HepG2 (cell line): ENCODE results near the gene COLQ. TPM values are rescaled to one million over a fixed set of nuclear protein-coding genes. Genes with fewer than 3 reads are reported as not detected.

Experiments used
- ATAC-seq: fragments of 200-7000 bp; cut with Tn5 transposase; 3 replicates; pipeline ENCODE4 v1.9.1; 2020; ENCODE audit warnings: mild to moderate bottlenecking, moderate library complexity
- BruUV-seq: library from RNA; stranded (reverse); fragments of 400-500 nt; replicated peaks from 2 replicates; lab custom pipeline; 2021; lab: Mats Ljungman, UMichigan
- CTCF ChIA-PET: fragments of 300-600 bp; formaldehyde crosslinking; extraction: SDS; loops from one replicate; lab custom pipeline; 2021; ENCODE audit warnings: low total read pairs, inconsistent platforms, low intra/inter-chr PET ratio; lab: Yijun Ruan, JAX
- POLR2A ChIA-PET: fragments of 350-600 bp; sonication (Branson Sonifier 250); formaldehyde crosslinking; loops from one replicate; lab custom pipeline; 2020; ENCODE audit warnings: antibody characterized with exemption, inconsistent platforms; lab: Yijun Ruan, JAX
- DNase-seq: peaks from one replicate; pipeline ENCODE4 v3.0.0-alpha.2; 2015; ENCODE audit warnings: low spot score
- FAIRE-seq: peaks from 3 replicates; lab custom pipeline; 2011; peaks lifted over from hg19 to GRCh38; lab: Jason Lieb, UNC
- H2AFZ ChIP-seq: one replicate; pipeline ENCODE4 v1.6.1; 2011; ENCODE audit warnings: low read length, inconsistent platforms
- H3K27ac ChIP-seq: fragments of 300-600 bp; 3 replicates; pipeline ENCODE4 v1.8.0; 2011; ENCODE audit warnings: mixed run types, mild to moderate bottlenecking, mixed read lengths, low read length, inconsistent platforms; ENCODE audit not compliant: insufficient read depth; ENCODE audit errors: extremely low read length
- H3K27me3 ChIP-seq, 2 experiments: fragments of 200-600 bp in 1 of 2; 2 replicates in 1 of 2; 3 replicates in 1 of 2; pipeline versions ENCODE4 v1.6.0 to v1.8.0; 2011; ENCODE audit warnings: low read length in 2 of 2, mild to moderate bottlenecking in 2 of 2, moderate library complexity in 2 of 2, inconsistent platforms in 1 of 2; ENCODE audit not compliant: insufficient read depth in 2 of 2, control insufficient read depth in 1 of 2
- H3K36me3 ChIP-seq, 2 experiments: fragments of 200-600 bp in 1 of 2; replicated peaks in 1 of 2; 2 replicates in 1 of 2; 3 replicates in 1 of 2; pipeline versions ENCODE4 v1.5.1 to v1.8.0; 2011; ENCODE audit warnings: low read length in 2 of 2, inconsistent platforms in 1 of 2; ENCODE audit not compliant: insufficient read depth in 2 of 2, control insufficient read depth in 1 of 2
- H3K4me1 ChIP-seq: 2 replicates; pipeline ENCODE4 v1.5.1; 2012; ENCODE audit warnings: low read length, inconsistent platforms; ENCODE audit not compliant: insufficient read depth
- H3K4me2 ChIP-seq: 2 replicates; pipeline ENCODE4 v1.6.0; 2011; ENCODE audit warnings: low read depth, low read length, inconsistent platforms
- H3K4me3 ChIP-seq, 3 experiments: fragments of 200-600 bp in 1 of 3; sonication (generic), shearing (Covaris generic) in 1 of 3; replicated peaks in 1 of 3; 2 replicates each; pipeline ENCODE4 v1.5.1; 2011 to 2016; ENCODE audit warnings: low read length in 3 of 3, inconsistent platforms in 2 of 3, low read depth in 2 of 3, mild to moderate bottlenecking in 2 of 3, control low read depth in 1 of 3, mixed read lengths in 1 of 3; ENCODE audit not compliant: insufficient read depth in 1 of 3
- H3K79me2 ChIP-seq: one replicate; pipeline ENCODE4 v1.6.1; 2011; ENCODE audit warnings: low read length, inconsistent platforms; ENCODE audit not compliant: insufficient read depth
- H3K9ac ChIP-seq: 2 replicates; pipeline ENCODE4 v1.6.0; 2011; ENCODE audit warnings: mild to moderate bottlenecking, low read depth, low read length, inconsistent platforms; ENCODE audit not compliant: insufficient read depth
- H3K9me3 ChIP-seq: 2 replicates; pipeline ENCODE4 v1.5.1; 2012; ENCODE audit warnings: mild to moderate bottlenecking, low read length
- H4K20me1 ChIP-seq: 2 replicates; pipeline ENCODE4 v1.6.0; 2011; ENCODE audit warnings: inconsistent platforms, mild to moderate bottlenecking, low read length, moderate library complexity; ENCODE audit not compliant: insufficient read depth
- ARID5B ChIP-seq: IDR thresholded peaks from 2 replicates; pipeline ENCODE4 v1.4.0; 2020; ENCODE audit warnings: mild to moderate bottlenecking, missing genetic modification reagents
- ATF6 ChIP-seq: sonication (generic); formaldehyde crosslinking; conservative IDR thresholded peaks from 2 replicates; pipeline ENCODE4 v1.4.0; 2020; ENCODE audit warnings: missing genetic modification reagents
- CENPBD1 ChIP-seq: sonication (generic); formaldehyde crosslinking; IDR thresholded peaks from 2 replicates; pipeline ENCODE4 v1.8.0; 2022; ENCODE audit warnings: missing genetic modification reagents, low read depth, mild to moderate bottlenecking, borderline replicate concordance
- EHMT2 ChIP-seq: fragments of 200-600 bp; sonication (generic); IDR thresholded peaks from 2 replicates; pipeline ENCODE4 v1.7.0; 2017; ENCODE audit warnings: antibody characterized with exemption, low read depth, low read length, borderline replicate concordance
- MEIS1 ChIP-seq: sonication (generic); formaldehyde crosslinking; IDR thresholded peaks from 2 replicates; pipeline ENCODE4 v1.9.0; 2021; ENCODE audit warnings: mild to moderate bottlenecking, missing genetic modification reagents, moderate library complexity, borderline replicate concordance
- NR2C2 ChIP-seq: sonication (generic); formaldehyde crosslinking; IDR thresholded peaks from 2 replicates; pipeline ENCODE4 v1.4.0; 2020; ENCODE audit warnings: missing genetic modification reagents, mild to moderate bottlenecking, moderate library complexity, borderline replicate concordance
- THAP7 ChIP-seq: sonication (generic); formaldehyde crosslinking; IDR thresholded peaks from 2 replicates; pipeline ENCODE4 v1.8.1; 2023; ENCODE audit warnings: mild to moderate bottlenecking, missing genetic modification reagents
- ZBTB20 ChIP-seq: sonication (generic); formaldehyde crosslinking; IDR thresholded peaks from 2 replicates; pipeline ENCODE4 v1.8.1; 2023; ENCODE audit warnings: missing genetic modification reagents, low read depth, mild to moderate bottlenecking, borderline replicate concordance
- ZNF207 ChIP-seq: fragments of 450-650 bp; IDR thresholded peaks from 2 replicates; pipeline ENCODE4 v1.6.1; 2016; ENCODE audit warnings: antibody characterized with exemption, borderline replicate concordance
- ZNF282 ChIP-seq: fragments of 450-650 bp; IDR thresholded peaks from 2 replicates; pipeline ENCODE4 v1.6.1; 2018; ENCODE audit not compliant: partially characterized antibody
- ZNF589 ChIP-seq: sonication (generic); formaldehyde crosslinking; conservative IDR thresholded peaks from 2 replicates; pipeline ENCODE4 v1.8.0; 2022; ENCODE audit warnings: mild to moderate bottlenecking, moderate library complexity, missing genetic modification reagents
- ZNF776 ChIP-seq: sonication (generic); formaldehyde crosslinking; IDR thresholded peaks from 2 replicates; pipeline ENCODE4 v1.4.0; 2020; ENCODE audit warnings: mild to moderate bottlenecking, missing genetic modification reagents
- WGBS: methylation state at CpG from one replicate; pipeline ENCODE4 v1.1.6; 2017; ENCODE audit warnings: low lambda C conversion rate; 5-methylcytosine and 5-hydroxymethylcytosine counted together
- in situ Hi-C: cut with HindIII; loops from 2 replicates; pipeline ENCODE4 v1.10.0; 2017; ENCODE audit warnings: low pct_unique_long_range_greater_than_20kb; ENCODE audit not compliant: extremely low pct_ligation_motif_present
- intact Hi-C: fragments of 100-400 bp; cut with micrococcal nuclease; formaldehyde crosslinking; loops from one replicate; pipeline ENCODE4 v1.10.0; 2022; ENCODE audit not compliant: unreplicated experiment
- polyA plus RNA-seq, 8 experiments: library from polyadenylated mRNA; depleted of rRNA in 3 of 8; stranded (reverse) in 7 of 8; unstranded in 1 of 8; fragments of >200 nt; fragmentation: Illumina TruSeq in 4 of 8; extraction: Trizol in 4 of 8; gene quantifications; 2 replicates each; pipeline versions ENCODE4 v1.2.1 to v1.2.3, GENCODE V29; 2011 to 2016; ENCODE audit warnings: low read depth in 4 of 8, missing spikeins in 1 of 8, mixed read lengths in 1 of 8; ENCODE audit not compliant: insufficient read depth in 1 of 8
- total RNA-seq, 5 experiments: library from RNA; depleted of rRNA; stranded (reverse); fragments of >200 nt; fragmentation: Illumina TruSeq; extraction: Trizol; gene quantifications; 2 replicates each; pipeline ENCODE4 v1.2.3, GENCODE V29; 2016; ENCODE audit warnings: low read depth in 1 of 5

The COLQ gene
- total and polyA plus RNA-seq, 2 of the 13 experiments (the other 11 are each of a cell fraction or from before 2014, with no cell fraction given), result 0.31 to 0.46 TPM

- H3K36me3 ChIP-seq, result no peaks in the 10 kb centered on the region
- no peak for DNase-seq
- H2AFZ ChIP-seq, result no peak overlapping the region
- FAIRE-seq, result no peak
- intact Hi-C loops, result no loop called here
- H3K79me2 ChIP-seq, result no peaks in the 10 kb centered on the region
- H3K9me3 ChIP-seq, result no peaks in the 10 kb centered on the region
- WGBS, result 38% methylated on average over 7 of the region's 7 CpGs
- CTCF ChIA-PET, result no interaction called here
- no peak for ATAC-seq
- TF ChIP-seq MEIS1 (CRISPR knock-in tag) (no peak), ZNF776 (CRISPR knock-in tag) (no peak), ARID5B (CRISPR knock-in tag) (no peak), THAP7 (no peak), NR2C2 (no peak), ZBTB20 (CRISPR knock-in tag) (no peak), ATF6 (CRISPR knock-in tag) (no peak), ZNF282 (no peak), ZNF207 (no peak), CENPBD1 (no peak), ZNF589 (CRISPR knock-in tag) (no peak), EHMT2 (no peak)
- TF ChIP-seq, all 625 proteins: peak for 0
- POLR2A ChIA-PET, result no interaction called here
- H3K4me2 ChIP-seq, result no peak overlapping the region
- no peak overlapping the region for H3K9ac ChIP-seq
- in situ Hi-C loops, result no loop called here
- H3K4me1 ChIP-seq, result no peaks in the 10 kb centered on the region
- no peaks in the 10 kb centered on the region; a peak in 1 of 5 replicates for H3K27me3 ChIP-seq
- no TSS peak for BruUV-seq
- no peaks in the 10 kb centered on the region for H4K20me1 ChIP-seq
- no peak overlapping the region for H3K27ac ChIP-seq
- H3K4me3 ChIP-seq, result no peak overlapping the region
Measured at GRCh38 chr3:15505479-15506165, 15.9 kb downstream of the COLQ start.
